ENCODE results near the gene CCDC81.

GRCh38 chr11:86346513-86346912 lies 28.2 kb upstream of the CCDC81 start:
- no peak for TF ChIP-seq POLR2A (IDR thresholded peaks at IDR 0.05)
- no peak for TF ChIP-seq CTCF (IDR thresholded peaks at IDR 0.05)
